Stimulated activated CD4-positive, alpha-beta T cell treated with anti-CD3 and anti-CD28 coated beads, Interleukin-4, amount 100 ng/mL, for 4 hours (primary cell): ENCODE measurements around the gene CACNA1I.

Experiments
- DNase-seq, 2 experiments: peaks; one replicate each; pipeline ENCODE4 v3.0.0-alpha.2; 2020

The CACNA1I gene

GRCh38 chr22:39651053-39651996 is 80.8 kb downstream of the CACNA1I start:
- DNase-seq = no peak

- DNase-seq = no peak
Measured at GRCh38 chr22:39652990-39653786, 82.6 kb downstream of the CACNA1I start.

GRCh38 chr22:39653787-39654077 is 83.2 kb downstream of the CACNA1I start:
- no peak for DNase-seq

GRCh38 chr22:39654131-39654926 is 83.8 kb downstream of the CACNA1I start:
- DNase-seq = no peak

- DNase-seq = no peak
Measured at GRCh38 chr22:39655004-39655579, 84.5 kb downstream of the CACNA1I start.

GRCh38 chr22:39655831-39656230 is 85.3 kb downstream of the CACNA1I start:
- no peak for DNase-seq

- no peak for DNase-seq
Measured at GRCh38 chr22:39656495-39657490, 86.2 kb downstream of the CACNA1I start.

GRCh38 chr22:39658367-39658766 is 87.8 kb downstream of the CACNA1I start:
- DNase-seq = peak in 1 of 2 experiments; percentile 8

- no peak for DNase-seq
Measured at GRCh38 chr22:39658806-39659463, 88.4 kb downstream of the CACNA1I start.

GRCh38 chr22:39661501-39661841 is 90.9 kb downstream of the CACNA1I start:
- DNase-seq = no peak

GRCh38 chr22:39661842-39662685 is 91.5 kb downstream of the CACNA1I start:
- DNase-seq = peak; percentile 67 to 72

GRCh38 chr22:39662686-39663052 is 92.1 kb downstream of the CACNA1I start:
- DNase-seq = no peak

GRCh38 chr22:39663751-39664150 is 93.2 kb downstream of the CACNA1I start:
- DNase-seq = no peak

- DNase-seq = peak; percentile 16 to 37
Measured at GRCh38 chr22:39664485-39665200, 94.1 kb downstream of the CACNA1I start.

- no peak for DNase-seq
Measured at GRCh38 chr22:39665229-39665628, 94.7 kb downstream of the CACNA1I start.

GRCh38 chr22:39665661-39666431 is 95.3 kb downstream of the CACNA1I start:
- no peak for DNase-seq

- DNase-seq = no peak
Measured at GRCh38 chr22:39666495-39666894, 95.9 kb downstream of the CACNA1I start.

GRCh38 chr22:39666926-39667325 is 96.4 kb downstream of the CACNA1I start:
- no peak for DNase-seq

GRCh38 chr22:39669432-39669831 is 98.9 kb downstream of the CACNA1I start:
- no peak for DNase-seq
